Transverse colon (tissue), 4 donors: ENCODE measurements around the gene SCAMP3.

Experiments used
- POLR2A ChIP-seq: fragments of 450-650 bp; IDR thresholded peaks from one replicate; pipeline ENCODE4 v1.6.1; 2016; ENCODE audit warnings: antibody characterized with exemption, mild to moderate bottlenecking, moderate library complexity
- POLR2AphosphoS5 ChIP-seq, 3 donors: sonication (generic); formaldehyde crosslinking; IDR thresholded peaks; one replicate each; pipeline ENCODE4 v1.6.1; 2016; ENCODE audit warnings: antibody characterized with exemption in 3 of 3
- TF ChIP-seq, protein P1 (sequence below), 5 experiments: fragments of 200-600 bp in 3 of 5; fragments of 450-650 bp in 2 of 5; sonication (generic) in 3 of 5; IDR thresholded peaks; 1 replicate in 2 of 5; 2 replicates in 3 of 5; pipeline ENCODE4 v1.5.1; 2016 to 2017; ENCODE audit warnings: antibody characterized with exemption in 5 of 5, inconsistent platforms in 3 of 5, mild to moderate bottlenecking in 2 of 5, moderate library complexity in 1 of 5

DNA sequence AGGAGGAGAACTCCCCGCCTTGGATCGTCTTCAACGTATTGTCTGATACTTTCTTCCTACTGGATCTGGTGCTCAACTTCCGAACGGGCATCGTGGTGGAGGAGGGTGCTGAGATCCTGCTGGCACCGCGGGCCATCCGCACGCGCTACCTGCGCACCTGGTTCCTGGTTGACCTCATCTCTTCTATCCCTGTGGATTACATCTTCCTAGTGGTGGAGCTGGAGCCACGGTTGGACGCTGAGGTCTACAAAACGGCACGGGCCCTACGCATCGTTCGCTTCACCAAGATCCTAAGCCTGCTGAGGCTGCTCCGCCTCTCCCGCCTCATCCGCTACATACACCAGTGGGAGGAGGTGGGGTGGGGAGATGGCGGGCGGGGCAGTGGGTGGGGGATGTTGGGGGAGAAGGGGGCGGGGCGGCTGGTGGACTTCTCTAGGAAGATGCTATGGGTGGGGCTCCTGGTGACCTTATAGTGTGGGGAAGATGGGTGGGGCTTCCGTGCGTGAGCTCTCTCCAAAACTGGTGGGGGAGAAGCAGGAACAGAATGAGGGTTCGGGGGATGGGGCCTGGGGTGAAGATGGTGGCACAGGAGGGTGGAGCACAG lies 20.4 kb upstream of the SCAMP3 start:
- TF ChIP-seq POLR2A (no peak), POLR2AphosphoS5 (IDR thresholded peaks at IDR 0.05) (no peak)
- TF ChIP-seq, protein P1, sequence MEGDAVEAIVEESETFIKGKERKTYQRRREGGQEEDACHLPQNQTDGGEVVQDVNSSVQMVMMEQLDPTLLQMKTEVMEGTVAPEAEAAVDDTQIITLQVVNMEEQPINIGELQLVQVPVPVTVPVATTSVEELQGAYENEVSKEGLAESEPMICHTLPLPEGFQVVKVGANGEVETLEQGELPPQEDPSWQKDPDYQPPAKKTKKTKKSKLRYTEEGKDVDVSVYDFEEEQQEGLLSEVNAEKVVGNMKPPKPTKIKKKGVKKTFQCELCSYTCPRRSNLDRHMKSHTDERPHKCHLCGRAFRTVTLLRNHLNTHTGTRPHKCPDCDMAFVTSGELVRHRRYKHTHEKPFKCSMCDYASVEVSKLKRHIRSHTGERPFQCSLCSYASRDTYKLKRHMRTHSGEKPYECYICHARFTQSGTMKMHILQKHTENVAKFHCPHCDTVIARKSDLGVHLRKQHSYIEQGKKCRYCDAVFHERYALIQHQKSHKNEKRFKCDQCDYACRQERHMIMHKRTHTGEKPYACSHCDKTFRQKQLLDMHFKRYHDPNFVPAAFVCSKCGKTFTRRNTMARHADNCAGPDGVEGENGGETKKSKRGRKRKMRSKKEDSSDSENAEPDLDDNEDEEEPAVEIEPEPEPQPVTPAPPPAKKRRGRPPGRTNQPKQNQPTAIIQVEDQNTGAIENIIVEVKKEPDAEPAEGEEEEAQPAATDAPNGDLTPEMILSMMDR (IDR thresholded peaks at IDR 0.05) = no peak
